ENCODE measurements around the gene C11orf65. TPM values are rescaled to one million over a fixed set of nuclear protein-coding genes. Genes with fewer than 3 reads are reported as not detected.

C11orf65 gene
- total and polyA plus RNA-seq, 2 experiments from 2014 or later: 0.58 TPM; not detected in 1

GRCh38 chr11:108508653-108509593, 41.6 kb upstream of the C11orf65 start:
- Histone ChIP-seq H3K4me2 (ENCODE audit: unreplicated experiment) (no peak overlapping the region), H3K4me1 (ENCODE audit: insufficient read depth) (0 out of 2 replicates have a peak, but pooled peaks cover 12% of the 10 kb centered on the region), H3K9ac (no peak overlapping the region), H3K9me3 (ENCODE audit: low read depth) (no peaks in the 10 kb centered on the region), H3K9me2 (ENCODE audit: insufficient read depth) (no peaks in the 10 kb centered on the region), H3K79me2 (ENCODE audit: insufficient read depth) (no peaks in the 10 kb centered on the region), H2AFZ (peak overlapping the region; percentile 32), H3K27me3 (replicated peaks; ENCODE audit: insufficient read depth) (no peaks in the 10 kb centered on the region), H3F3A (ENCODE audit: insufficient read depth) (peaks cover 9% of the 10 kb centered on the region; the same call in 1 of the 2 replicates), H4K20me1 (ENCODE audit: insufficient read depth) (no peaks in the 10 kb centered on the region), H3K36me3 (ENCODE audit: low read depth) (no peaks in the 10 kb centered on the region), H3K4me3 (no peak overlapping the region), H3K27ac (no peak overlapping the region)
- DNase-seq: no peak
- no peak for TF ChIP-seq EZH2 (IDR thresholded peaks at IDR 0.05; ENCODE audit: insufficient read depth, poor library complexity, severe bottlenecking)
- no peak for TF ChIP-seq EZH2phosphoT487 (IDR thresholded peaks at IDR 0.05; ENCODE audit: insufficient read depth, low read depth)
- in situ Hi-C loops (cut with MboI): no loop called here
- WGBS, 2 experiments (ENCODE audit: low coverage in 1 of 2, low lambda C conversion rate in 2 of 2, missing lambda C conversion rate in 2 of 2): 26 to 28% methylated on average over 3 of the region's 3 CpGs

- H3K79me2 ChIP-seq (ENCODE audit: insufficient read depth): no peaks in the 10 kb centered on the region
- in situ Hi-C loops (cut with MboI): no loop called here
- H3K36me3 ChIP-seq (ENCODE audit: low read depth): no peaks in the 10 kb centered on the region
- no peak for TF ChIP-seq EZH2 (IDR thresholded peaks at IDR 0.05; ENCODE audit: insufficient read depth, poor library complexity, severe bottlenecking)
- TF ChIP-seq EZH2phosphoT487 (IDR thresholded peaks at IDR 0.05; ENCODE audit: insufficient read depth, low read depth): no peak
- no peaks in the 10 kb centered on the region for H3K9me2 ChIP-seq (ENCODE audit: insufficient read depth)
- no peaks in the 10 kb centered on the region for H4K20me1 ChIP-seq (ENCODE audit: insufficient read depth)
- peak; percentile 21 for DNase-seq
- H3K27me3 ChIP-seq (replicated peaks; ENCODE audit: insufficient read depth): no peaks in the 10 kb centered on the region
- H3K9ac ChIP-seq: no peak overlapping the region
- no peak overlapping the region for H3K4me3 ChIP-seq
- WGBS, 2 experiments (ENCODE audit: low coverage in 1 of 2, low lambda C conversion rate in 2 of 2, missing lambda C conversion rate in 2 of 2): 49 to 57% methylated on average over 5 of the region's 5 CpGs
- H3K27ac ChIP-seq: no peak overlapping the region
- H2AFZ ChIP-seq: peak overlapping the region; percentile 17; the same call in 1 of the 2 replicates
- peaks cover 9% of the 10 kb centered on the region for H3K4me1 ChIP-seq (ENCODE audit: insufficient read depth)
- no peaks in the 10 kb centered on the region for H3K9me3 ChIP-seq (ENCODE audit: low read depth)
- H3K4me2 ChIP-seq (ENCODE audit: unreplicated experiment): no peak overlapping the region
- H3F3A ChIP-seq (ENCODE audit: insufficient read depth): peaks cover 13% of the 10 kb centered on the region
These were observed 34.1 kb upstream of the C11orf65 start for GRCh38 chr11:108501396-108501795.

GRCh38 chr11:108500721-108501120, 33.4 kb upstream of the C11orf65 start:
- whole genome bisulfite sequencing, 2 experiments (ENCODE audit: low coverage in 1 of 2, low lambda C conversion rate in 2 of 2, missing lambda C conversion rate in 2 of 2): 69 to 88% methylated on average over 2 of the region's 2 CpGs

GRCh38 chr11:108500169-108500568, 32.8 kb upstream of the C11orf65 start:
- Histone ChIP-seq H3K27me3 (replicated peaks; ENCODE audit: insufficient read depth) (no peaks in the 10 kb centered on the region), H3K79me2 (ENCODE audit: insufficient read depth) (peaks cover 6% of the 10 kb centered on the region; the same call in 1 of the 2 replicates), H4K20me1 (ENCODE audit: insufficient read depth) (no peaks in the 10 kb centered on the region), H3K27ac (no peak overlapping the region), H3K9me3 (ENCODE audit: low read depth) (no peaks in the 10 kb centered on the region), H3K4me1 (ENCODE audit: insufficient read depth) (peaks cover 11% of the 10 kb centered on the region), H3K9ac (no peak overlapping the region), H3K36me3 (ENCODE audit: low read depth) (no peaks in the 10 kb centered on the region), H3K9me2 (ENCODE audit: insufficient read depth) (no peaks in the 10 kb centered on the region), H3K4me3 (no peak overlapping the region), H3F3A (ENCODE audit: insufficient read depth) (peaks cover 22% of the 10 kb centered on the region), H2AFZ (no peak overlapping the region), H3K4me2 (ENCODE audit: unreplicated experiment) (no peak overlapping the region)
- in situ Hi-C loops (cut with MboI): no loop called here
- TF ChIP-seq EZH2phosphoT487 (IDR thresholded peaks at IDR 0.05; ENCODE audit: insufficient read depth, low read depth): no peak
- TF ChIP-seq EZH2 (IDR thresholded peaks at IDR 0.05; ENCODE audit: insufficient read depth, poor library complexity, severe bottlenecking): no peak
- DNase-seq: no peak
- WGBS, 2 experiments (ENCODE audit: low coverage in 1 of 2, low lambda C conversion rate in 2 of 2, missing lambda C conversion rate in 2 of 2): 84 to 85% methylated on average over 4 of the region's 4 CpGs

More at GRCh38 chr11:108500721-108501120, 33.4 kb upstream of the C11orf65 start:
- in situ Hi-C loops (cut with MboI): no loop called here
- H3K9ac ChIP-seq: no peak overlapping the region
- H3K36me3 ChIP-seq (ENCODE audit: low read depth): no peaks in the 10 kb centered on the region
- peaks cover 11% of the 10 kb centered on the region for H3K4me1 ChIP-seq (ENCODE audit: insufficient read depth)
- no peak overlapping the region for H2AFZ ChIP-seq
- no peak overlapping the region for H3K27ac ChIP-seq
- no peaks in the 10 kb centered on the region for H3K27me3 ChIP-seq (replicated peaks; ENCODE audit: insufficient read depth)
- no peak for DNase-seq
- TF ChIP-seq EZH2 (IDR thresholded peaks at IDR 0.05; ENCODE audit: insufficient read depth, poor library complexity, severe bottlenecking): no peak
- no peak for TF ChIP-seq EZH2phosphoT487 (IDR thresholded peaks at IDR 0.05; ENCODE audit: insufficient read depth, low read depth)
- H3K4me3 ChIP-seq: no peak overlapping the region
- no peaks in the 10 kb centered on the region for H4K20me1 ChIP-seq (ENCODE audit: insufficient read depth)
- H3K9me3 ChIP-seq (ENCODE audit: low read depth): no peaks in the 10 kb centered on the region
- no peak overlapping the region for H3K4me2 ChIP-seq (ENCODE audit: unreplicated experiment)
- no peaks in the 10 kb centered on the region for H3K79me2 ChIP-seq (ENCODE audit: insufficient read depth)
- no peaks in the 10 kb centered on the region for H3K9me2 ChIP-seq (ENCODE audit: insufficient read depth)
- H3F3A ChIP-seq (ENCODE audit: insufficient read depth): peaks cover 18% of the 10 kb centered on the region

Measured in GM23248 (cell line).